DMS153 treated with DMSO at 0.1 percent for 48 hours (cell line): ENCODE results near the gene CPNE8.

ENCODE experiments used
- DNase-seq: peaks from one replicate; lab custom pipeline; 2025; ENCODE audit not compliant: unreplicated experiment; lab: John Stamatoyannopoulos, UW

CPNE8 gene

DNA sequence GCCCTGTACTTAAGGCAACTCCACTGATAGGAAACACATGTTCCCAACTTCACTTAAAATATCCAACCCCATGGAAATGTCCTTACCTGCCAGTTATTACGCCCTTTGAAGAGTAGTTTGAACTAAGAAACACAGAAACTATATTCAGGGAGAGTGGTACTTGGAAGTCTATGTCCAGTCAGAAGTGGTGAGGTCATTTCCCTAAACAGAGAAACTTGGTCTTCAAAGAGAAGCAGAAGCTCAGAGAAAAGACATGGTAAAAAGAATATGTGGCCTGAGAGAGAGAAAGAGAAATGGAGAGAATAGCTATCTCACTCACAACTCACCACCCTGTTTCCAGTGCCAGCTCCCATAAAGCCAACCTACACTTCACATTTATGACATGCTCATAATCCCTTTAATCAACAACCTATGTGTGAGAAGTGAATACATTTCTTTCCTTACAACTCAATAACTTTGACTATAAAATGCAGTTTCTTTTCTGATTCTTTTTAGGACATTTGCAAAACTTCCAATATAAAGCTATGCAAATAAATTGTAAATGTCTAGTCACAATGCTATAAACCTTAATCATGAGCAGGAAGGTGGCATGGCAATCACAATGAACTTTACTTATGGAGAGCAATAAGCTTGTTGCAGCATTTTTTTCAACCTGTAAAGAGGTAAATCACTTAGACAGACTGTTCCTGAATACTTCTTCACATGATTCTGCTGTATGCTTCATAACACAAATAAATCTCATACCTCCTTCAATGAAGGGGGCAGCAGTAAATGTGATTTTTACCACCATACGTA, 67.1 kb downstream of the CPNE8 start:
- DNase-seq, result no peak

DNA sequence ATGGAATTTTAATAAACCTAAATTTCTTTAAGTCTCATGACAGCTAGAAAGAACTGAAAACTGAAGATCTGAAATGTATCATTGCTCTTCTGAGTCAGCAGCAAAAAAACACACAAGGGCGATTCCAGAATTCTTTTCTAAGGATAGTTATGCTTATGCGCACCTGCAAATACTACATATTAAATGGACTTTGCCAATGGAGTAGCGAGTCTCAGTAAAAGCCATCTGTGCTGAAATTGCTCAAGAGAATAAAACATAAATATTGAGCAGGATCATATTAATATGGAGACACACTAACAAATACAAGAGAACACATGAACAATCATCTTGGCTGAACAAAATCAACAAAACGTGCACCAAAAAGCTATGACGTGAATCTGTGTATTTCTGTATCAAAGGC, 73.7 kb downstream of the CPNE8 start:
- no peak for DNase-seq

DNA sequence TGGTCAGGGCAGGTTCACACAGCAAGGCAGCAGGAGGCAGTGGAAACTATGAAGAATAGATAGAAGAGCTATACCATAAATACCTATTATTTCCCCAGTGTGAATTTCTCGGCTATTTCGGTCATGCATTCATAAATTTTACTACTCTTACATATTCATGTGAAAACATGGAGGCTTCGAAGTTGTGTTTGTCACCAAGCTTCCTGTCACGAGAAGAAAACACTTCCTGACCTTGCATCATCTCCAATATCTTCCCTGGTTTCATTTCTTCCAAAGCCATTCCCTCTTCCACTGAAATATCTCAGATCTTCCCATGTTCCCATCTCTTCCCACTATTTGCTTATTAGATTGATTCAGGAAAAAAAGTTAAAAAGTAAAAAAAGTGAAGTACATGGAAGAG, 80.4 kb downstream of the CPNE8 start:
- DNase-seq, result no peak

DNA sequence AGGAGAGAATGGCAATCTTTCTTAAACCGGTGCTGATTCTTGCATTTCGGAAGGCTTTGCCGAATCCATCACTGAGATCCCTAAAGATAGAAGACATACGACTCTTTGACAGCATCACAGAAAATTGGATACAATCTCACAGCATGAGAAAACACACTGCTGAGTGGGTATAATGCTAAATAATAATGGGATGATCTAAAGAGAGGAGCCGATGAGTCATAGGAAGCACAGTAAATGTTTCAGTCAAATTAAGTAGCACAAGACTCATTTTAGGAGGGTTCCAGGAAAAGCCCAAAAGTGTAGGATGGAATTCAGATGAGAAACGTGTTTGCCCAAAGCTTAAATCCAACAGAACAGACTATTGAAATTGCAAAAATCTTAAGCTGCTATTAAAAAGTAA, 81.7 kb downstream of the CPNE8 start:
- DNase-seq, result no peak

DNA sequence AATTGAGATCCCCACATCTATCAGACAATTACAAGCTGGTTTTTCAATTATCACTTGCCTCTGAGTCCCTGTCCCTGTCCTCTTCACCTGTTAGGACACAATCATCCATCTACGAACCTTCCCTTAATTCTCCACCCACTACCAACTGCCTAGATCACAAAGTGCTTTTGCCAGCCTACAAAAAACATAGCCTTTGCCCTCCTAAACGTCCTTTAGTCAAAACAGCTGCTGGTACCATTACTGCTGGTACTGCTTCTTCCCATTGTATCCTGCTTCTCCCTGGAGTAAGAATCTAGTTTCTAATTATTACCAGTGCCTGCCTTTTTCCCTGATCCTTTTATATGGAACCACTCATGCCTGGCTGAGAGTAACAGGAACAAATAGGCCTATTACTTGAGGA, 82.1 kb downstream of the CPNE8 start:
- DNase-seq, result no peak

DNA sequence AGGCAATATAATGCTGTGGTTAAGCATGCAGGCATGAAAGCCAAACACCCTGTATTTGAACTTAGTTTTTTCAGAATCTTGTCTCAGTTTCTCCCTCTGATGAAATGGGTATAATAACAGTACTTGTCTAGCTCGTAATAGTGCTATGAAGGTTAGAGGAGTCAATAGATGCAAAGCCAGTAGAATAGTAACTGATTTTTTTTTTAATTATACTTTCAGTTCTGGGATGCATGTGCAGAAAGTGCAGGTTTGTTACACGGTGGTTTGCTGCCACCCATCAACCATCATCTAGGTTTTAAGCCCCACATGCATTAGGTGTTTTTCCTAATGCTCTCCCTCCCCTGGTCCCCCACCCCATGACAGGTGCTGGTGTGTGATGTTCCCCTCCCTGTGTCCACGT, 87.4 kb downstream of the CPNE8 start:
- DNase-seq, result no peak

DNA sequence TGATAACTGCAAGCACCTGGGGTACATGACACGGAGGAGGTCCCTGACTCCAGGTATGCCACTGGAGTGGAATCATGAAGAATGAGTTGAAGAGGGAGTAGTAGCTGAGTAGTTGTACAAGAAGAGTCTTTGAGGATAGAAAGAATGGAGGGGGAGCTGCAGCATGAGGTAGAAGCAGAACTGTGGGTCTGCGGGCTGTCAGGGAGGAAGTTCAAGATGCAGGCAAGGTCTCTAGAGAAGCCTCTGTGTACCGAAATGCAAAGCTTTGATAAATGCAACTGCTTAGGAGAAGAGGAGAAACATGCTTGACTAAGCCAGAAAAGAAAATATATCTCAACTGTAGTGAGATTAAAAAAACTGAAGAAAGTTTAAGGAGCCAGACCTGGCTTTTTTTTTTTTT, 91.5 kb downstream of the CPNE8 start:
- no peak for DNase-seq

DNA sequence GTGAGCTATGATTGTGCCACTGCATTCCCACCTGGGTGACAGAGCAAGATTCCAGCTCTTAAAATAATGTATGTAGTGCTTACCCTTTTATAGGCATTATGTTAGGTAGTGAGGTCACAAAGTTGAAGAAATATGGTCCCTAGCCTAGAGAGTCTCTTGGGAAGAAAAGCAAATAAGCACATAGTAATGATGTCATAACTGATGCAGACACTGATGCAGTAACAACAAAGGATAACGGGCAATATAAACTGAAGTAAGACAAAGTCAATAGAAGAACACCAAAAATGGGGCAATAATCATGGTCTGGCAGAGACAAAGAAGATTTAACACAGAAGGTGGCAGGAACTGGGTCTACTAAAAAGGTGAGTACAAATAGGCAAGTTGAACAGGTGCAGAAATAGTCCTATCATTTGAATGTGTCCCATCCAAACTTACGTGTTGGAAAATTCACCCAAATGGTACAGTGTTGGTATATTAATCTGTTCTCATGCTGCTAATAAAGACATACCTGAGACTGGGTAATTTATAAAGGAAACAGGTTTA, 93.5 kb downstream of the CPNE8 start:
- no peak for DNase-seq

DNA sequence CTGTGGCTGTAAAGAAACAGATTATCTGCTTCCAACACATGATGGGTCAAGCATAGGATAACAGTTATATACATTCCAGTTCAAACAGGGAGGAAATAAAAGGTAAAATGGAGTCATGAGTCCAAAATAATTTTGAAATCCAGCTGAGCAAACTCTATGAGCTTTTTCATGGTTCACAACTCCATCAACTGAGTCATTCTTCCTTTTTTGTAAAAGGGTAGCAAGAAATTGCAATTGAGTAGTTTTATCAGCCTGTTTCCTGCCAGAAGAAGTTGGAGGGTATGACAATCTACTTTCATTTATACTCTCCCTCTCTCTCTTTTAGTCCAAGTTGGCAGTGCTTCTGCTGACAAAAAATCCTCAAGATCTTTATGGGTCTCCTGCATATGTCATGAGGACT, 95.6 kb downstream of the CPNE8 start:
- DNase-seq, result no peak

DNA sequence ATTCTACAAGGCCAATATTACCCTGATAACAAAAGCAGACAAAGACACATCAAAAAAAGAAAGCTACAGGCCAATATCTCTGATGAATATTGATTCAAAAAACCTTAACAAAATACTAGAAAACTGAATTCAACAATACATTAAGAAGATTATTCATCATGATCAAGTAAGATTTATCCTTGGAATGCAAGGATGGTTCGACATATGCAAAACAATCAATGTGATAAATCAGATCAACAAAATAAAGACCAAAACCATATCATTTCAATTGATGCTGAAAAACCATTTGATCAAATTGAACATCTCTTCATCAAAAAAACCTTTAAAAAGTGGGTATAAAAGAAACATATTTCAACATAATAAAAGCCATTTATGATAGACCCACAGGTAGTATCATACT, 117.3 kb downstream of the CPNE8 start:
- DNase-seq, result no peak

DNA sequence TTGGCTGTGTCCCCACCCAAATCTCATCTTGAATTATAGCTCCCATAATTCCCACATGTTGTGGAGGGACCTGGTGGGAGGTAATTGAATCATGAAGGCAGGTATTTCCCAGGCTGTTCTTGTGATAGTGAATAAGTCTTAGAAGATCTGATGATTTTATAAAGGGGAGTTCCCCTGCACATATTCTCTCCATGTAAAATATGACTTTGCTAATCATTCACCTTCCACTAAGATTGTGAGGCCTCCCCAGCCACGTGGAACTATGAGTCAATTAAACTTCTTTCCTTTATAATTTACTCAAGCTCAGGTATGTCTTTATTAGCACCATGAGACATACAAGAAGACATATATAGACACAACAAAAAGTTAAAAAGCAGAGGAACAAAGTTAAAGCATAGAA, 120.0 kb downstream of the CPNE8 start:
- no peak for DNase-seq

DNA sequence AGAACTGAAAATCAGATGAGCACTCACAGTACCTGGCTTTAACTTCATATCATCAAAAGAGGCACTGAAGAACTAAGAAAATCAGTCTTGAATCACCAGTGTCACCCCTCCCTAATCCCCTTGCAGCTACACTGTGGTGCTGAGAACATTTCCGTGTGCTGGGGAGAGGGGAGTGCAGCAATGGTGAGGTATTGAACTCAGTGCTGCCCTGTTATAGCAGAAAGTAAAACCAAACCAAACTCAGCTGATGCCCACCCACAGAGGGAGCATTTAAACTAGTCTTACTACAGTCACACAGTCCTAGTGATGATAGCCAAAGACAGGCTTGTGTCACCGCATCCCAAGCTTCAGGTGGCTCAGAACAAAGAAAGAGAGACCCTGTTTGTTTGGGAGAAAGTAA, 122.1 kb downstream of the CPNE8 start:
- DNase-seq, result no peak

DNA sequence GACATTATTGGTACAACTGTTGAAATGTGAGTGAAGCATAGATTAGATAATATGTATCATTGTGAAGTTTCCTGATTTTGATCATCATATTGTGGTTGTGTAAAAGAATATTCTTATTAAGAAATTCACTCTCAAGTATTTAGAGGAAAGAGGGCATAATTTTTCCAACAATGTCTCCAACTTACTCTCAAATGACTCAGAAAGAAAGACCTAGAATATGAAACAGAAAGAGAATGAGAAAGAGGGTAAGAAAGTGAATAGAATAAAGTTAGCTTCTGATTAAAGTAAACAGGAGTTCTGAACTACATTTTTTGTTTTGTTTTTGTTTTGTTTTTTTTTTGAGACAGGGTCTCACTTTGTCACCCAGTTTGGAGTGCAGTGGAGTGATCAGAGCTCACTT, 123.0 kb downstream of the CPNE8 start:
- DNase-seq, result no peak

DNA sequence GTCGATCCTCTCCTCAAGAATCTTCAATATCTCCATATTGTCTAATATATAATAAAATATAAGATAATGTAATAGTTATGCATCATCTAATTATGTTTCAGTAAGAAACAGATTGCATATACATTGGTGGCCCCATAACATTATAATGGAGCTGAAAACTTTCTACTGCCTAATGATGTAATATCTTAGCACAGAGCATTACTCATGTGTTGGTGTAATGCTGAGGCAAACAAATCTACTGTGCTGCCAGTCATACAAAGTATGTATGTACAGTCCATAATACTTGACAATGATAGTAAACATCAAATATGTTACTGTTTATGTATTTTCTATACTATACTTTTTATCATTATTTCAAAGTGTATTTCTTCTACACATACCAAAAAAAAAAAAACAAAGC, 128.7 kb downstream of the CPNE8 start:
- DNase-seq, result no peak

DNA sequence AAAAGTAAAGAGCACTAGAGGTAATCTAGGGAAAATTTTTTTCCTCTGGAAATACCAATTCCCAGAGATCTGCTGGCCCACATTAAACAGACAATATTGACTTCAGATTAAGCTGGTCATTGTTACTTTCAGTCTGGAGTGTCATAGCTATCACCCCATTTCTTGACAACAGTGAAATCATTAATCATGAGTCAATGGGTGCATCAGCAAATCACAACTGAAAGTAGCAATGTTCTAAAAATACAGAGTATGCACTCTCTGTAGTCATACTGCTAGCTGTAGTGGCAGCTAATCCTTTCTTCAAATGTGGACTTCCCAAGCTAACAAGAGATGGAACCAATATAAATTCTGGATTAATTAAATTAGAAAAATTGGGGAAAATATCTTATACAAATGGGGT, 129.9 kb downstream of the CPNE8 start:
- DNase-seq, result no peak

DNA sequence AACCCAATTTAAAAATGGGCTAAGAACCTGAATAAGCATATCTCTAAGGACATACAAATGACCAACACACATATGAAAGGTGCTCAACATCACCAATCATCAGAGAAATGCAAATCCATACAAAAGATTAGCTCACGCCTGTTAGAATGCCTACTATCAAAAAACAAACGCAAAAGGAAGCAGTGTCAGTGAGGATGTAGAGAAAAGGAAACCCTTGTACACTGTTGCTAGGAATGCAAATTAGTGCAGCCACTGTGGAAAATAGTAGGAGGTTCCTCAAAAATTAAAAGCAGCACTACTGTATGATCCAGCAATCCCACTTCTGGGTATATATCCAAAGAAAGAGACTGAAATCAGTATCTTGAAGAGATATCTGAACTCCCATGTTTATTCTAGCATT, 133.0 kb downstream of the CPNE8 start:
- DNase-seq, result no peak

DNA sequence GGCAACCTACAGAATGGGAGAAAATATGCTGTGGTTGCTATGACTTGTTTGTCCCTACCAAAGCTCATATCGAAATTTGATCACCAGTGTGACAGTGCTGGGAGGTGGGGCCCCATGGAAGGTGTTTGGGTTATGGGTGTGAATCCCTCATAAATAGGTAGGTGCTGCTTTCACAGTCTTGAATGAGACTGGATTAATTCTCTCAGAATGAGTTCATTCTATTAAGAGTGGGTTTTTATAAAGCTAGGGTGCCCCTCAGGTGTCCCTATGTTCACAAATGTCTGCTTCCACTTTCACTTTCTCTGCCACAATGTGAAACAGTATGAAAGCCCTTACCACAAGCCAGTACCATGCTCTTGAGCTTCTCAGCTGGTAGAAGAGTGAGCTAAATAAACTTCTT, 133.5 kb downstream of the CPNE8 start:
- no peak for DNase-seq

DNA sequence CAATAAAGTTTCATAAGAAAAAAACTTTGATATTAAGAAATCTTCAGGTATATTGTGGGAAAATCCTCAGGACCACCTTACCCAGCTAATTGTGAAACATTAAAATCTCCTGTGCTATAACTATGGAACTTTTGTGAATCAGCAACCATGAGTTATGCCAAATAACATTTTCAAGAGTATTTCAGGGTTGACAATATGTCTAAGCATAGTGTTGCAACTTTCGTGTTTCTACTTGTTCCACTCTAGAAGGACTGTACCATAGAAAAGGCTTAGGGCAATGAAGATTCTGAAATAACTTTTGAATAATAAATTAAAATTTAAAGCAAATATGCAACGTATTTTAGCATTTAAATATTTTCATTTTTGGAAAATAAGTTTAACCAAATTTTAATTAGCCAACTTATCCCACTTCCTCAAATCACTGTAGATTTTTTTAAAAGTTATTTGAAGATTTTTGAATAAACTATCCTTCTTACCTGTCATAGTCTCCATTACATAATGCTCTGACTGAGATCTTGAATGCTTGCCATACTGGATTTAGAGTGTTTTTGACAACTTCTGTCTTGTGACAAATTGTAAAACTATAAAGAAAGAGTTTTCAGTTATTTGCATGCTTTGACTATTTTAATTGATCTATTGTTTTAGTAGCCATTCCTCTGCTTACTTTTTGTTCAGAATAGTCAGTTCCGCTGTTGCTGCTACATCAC, 143.6 kb downstream of the CPNE8 start:
- no peak for DNase-seq

DNA sequence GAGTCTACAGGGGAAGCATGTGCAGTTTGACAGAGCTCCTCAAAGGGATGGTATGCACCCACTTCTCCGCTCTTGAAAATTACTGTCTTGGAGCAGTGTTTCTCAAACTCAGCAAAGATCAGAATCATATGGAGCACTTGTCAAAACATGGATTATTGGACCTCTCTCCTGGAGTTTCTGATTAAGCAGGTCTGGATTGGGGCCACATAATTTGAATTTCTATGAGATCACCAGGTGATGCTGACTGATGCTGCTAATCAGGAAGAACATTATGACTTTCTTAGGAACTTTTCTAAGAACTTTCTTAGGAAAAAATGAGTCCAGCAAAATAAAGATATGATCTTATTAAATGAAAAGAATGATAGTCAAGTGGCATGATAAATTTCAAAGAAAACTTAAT, 144.3 kb downstream of the CPNE8 start:
- DNase-seq, result no peak

DNA sequence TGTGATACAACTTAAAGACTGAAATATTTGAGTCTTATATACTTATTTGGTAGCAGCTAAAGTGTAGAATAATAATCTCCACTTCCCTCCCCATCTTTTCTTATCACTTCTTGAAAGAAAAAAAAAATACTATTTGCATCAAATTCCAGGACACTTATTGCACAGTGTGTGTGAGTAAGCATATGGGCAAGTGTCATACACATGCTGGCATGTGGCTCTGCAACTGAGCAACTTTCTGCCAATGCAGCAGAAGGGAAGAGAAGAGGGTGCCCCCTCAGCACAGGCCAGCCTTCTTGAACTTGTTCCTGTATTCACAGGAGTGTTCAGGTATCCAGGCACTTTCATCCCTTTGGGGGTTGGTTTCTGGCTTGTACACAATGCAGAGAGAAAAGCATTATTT, 145.8 kb downstream of the CPNE8 start:
- DNase-seq, result no peak

DNA sequence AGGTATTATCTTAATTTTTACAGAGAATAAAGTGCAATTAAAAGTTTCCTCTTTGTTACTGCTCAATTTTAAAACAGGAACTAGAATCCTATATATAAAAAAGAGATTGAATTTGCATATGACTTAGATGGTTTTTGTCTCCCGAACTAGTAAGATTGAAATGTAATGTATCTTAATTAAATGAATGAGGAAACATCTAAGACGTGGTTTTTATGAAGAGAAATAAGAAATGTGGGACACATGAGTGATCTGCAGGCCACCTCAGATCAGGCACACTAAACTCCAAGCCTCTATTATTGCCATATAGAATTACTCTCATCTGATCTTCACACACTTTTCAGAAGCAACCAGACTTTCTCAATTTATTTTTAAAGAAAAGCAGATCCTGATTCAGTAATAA, 158.6 kb downstream of the CPNE8 start:
- no peak for DNase-seq

DNA sequence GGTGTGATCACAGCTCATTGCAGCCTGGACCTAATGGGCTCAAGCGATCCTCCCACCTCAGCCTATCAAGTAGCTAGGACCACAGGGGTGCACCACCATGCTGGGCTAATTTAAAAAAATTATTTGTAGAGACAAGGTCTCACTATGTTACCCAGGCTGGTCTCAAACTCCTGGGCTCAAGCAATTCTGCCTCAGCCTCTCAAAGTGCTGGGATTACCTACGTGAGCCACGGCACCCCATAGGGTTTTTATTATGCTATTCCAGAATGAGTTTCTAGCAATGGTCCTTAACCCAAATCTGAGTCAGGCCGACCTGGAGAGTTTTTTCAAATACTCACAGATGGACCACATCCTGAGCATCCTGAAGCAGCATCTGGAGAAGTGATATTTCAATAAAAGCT, 159.8 kb downstream of the CPNE8 start:
- DNase-seq, result no peak

DNA sequence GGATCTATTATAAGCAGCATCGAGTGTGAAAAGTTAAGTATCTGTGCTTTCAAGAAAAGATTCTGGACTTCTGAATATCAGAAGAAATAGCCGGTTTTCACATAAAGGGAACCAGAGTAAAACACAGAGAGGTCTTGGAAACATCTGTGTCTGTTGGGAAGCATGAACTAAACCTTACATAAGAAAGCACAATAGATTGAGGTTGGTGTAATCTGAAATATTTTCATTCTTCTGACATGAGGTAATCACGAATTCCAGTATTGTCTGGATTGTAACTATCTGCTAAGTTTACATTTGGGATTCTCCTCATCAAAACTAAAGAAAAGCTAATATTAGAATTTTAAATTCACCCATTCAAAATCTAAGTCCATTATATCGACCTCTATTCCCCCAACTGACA, 161.3 kb downstream of the CPNE8 start:
- DNase-seq, result no peak
